GM23338 (cell line): Measurements from ENCODE around the gene MTMR3. TPM values are rescaled to one million over a fixed set of nuclear protein-coding genes. Genes with fewer than 3 reads are reported as not detected.
A peak's percentile ranks its signal among the peaks of the same experiment; 100 is the strongest.

ENCODE experiments used
- ATAC-seq: fragments of 200-7000 bp; cut with Tn5 transposase; 3 replicates; pipeline ENCODE4 v1.9.1; 2020
- DNase-seq: peaks from one replicate; pipeline ENCODE4 v3.0.0-alpha.2; 2015; ENCODE audit warnings: low spot score
- H2AFZ ChIP-seq: fragments of 200-600 bp; sonication (generic); 2 replicates; pipeline ENCODE4 v1.8.0; 2016; ENCODE audit warnings: antibody characterized with exemption, mild to moderate bottlenecking, moderate library complexity
- H3F3A ChIP-seq: fragments of 200-600 bp; sonication (generic); replicated peaks from 2 replicates; pipeline ENCODE4 v1.8.0; 2017; ENCODE audit warnings: antibody characterized with exemption, mixed run types, low read depth
- H3K27ac ChIP-seq: fragments of 200-600 bp; sonication (generic); 2 replicates; pipeline ENCODE4 v1.6.1; 2016; ENCODE audit warnings: low read depth
- H3K27me3 ChIP-seq: fragments of 200-600 bp; sonication (generic); 2 replicates; pipeline ENCODE4 v1.8.0; 2016; ENCODE audit warnings: mild to moderate bottlenecking, mixed run types, moderate library complexity; ENCODE audit not compliant: insufficient read depth
- H3K36me3 ChIP-seq: fragments of 200-600 bp; sonication (generic); 2 replicates; pipeline ENCODE4 v1.8.0; 2016; ENCODE audit warnings: mild to moderate bottlenecking; ENCODE audit not compliant: insufficient read depth
- H3K4me1 ChIP-seq: fragments of 200-600 bp; sonication (generic); 2 replicates; pipeline ENCODE4 v1.8.0; 2016; ENCODE audit warnings: mild to moderate bottlenecking, moderate library complexity; ENCODE audit not compliant: insufficient read depth
- H3K4me2 ChIP-seq: fragments of 200-600 bp; sonication (generic); 2 replicates; pipeline ENCODE4 v1.7.1; 2017; ENCODE audit warnings: mixed run types
- H3K4me3 ChIP-seq: fragments of 200-600 bp; sonication (generic); 2 replicates; pipeline ENCODE4 v1.6.1; 2016; ENCODE audit warnings: mixed run types
- H3K79me2 ChIP-seq: fragments of 200-600 bp; sonication (generic); replicated peaks from 2 replicates; pipeline ENCODE4 v1.8.0; 2017; ENCODE audit warnings: mild to moderate bottlenecking; ENCODE audit not compliant: insufficient read depth
- H3K9me2 ChIP-seq: fragments of 200-600 bp; sonication (generic); 2 replicates; pipeline ENCODE4 v1.8.0; 2017; ENCODE audit not compliant: insufficient read depth
- H4K20me1 ChIP-seq: fragments of 200-600 bp; sonication (generic); replicated peaks from 2 replicates; pipeline ENCODE4 v1.8.0; 2017; ENCODE audit warnings: mild to moderate bottlenecking; ENCODE audit not compliant: insufficient read depth
- H3K27ac Mint-ChIP-seq: 2 replicates; pipeline ENCODE4 v1.8.0; 2020; ENCODE audit warnings: inconsistent platforms, mild to moderate bottlenecking, moderate library complexity, mixed read lengths
- H3K27me3 Mint-ChIP-seq: 3 replicates; pipeline ENCODE4 v1.8.0; 2022; ENCODE audit warnings: low read depth, mild to moderate bottlenecking, moderate library complexity, mixed read lengths, inconsistent platforms; ENCODE audit not compliant: insufficient read depth, poor library complexity
- H3K36me3 Mint-ChIP-seq: 3 replicates; pipeline ENCODE4 v1.8.0; 2021; ENCODE audit warnings: low read depth, mild to moderate bottlenecking, inconsistent platforms, moderate library complexity, mixed read lengths
- H3K4me1 Mint-ChIP-seq: 3 replicates; pipeline ENCODE4 v1.8.0; 2020; ENCODE audit warnings: mild to moderate bottlenecking, inconsistent platforms, mixed read lengths
- H3K4me3 Mint-ChIP-seq: 3 replicates; pipeline ENCODE4 v1.8.0; 2021; ENCODE audit warnings: moderate library complexity, mild to moderate bottlenecking, inconsistent platforms, mixed read lengths
- H3K9me3 Mint-ChIP-seq: 3 replicates; pipeline ENCODE4 v1.8.0; 2020; ENCODE audit warnings: moderate library complexity, mild to moderate bottlenecking, inconsistent platforms, mixed read lengths
- CREB1 ChIP-seq: fragments of 250-450 bp; sonication (Bioruptor Pico); IDR thresholded peaks from 2 replicates; pipeline ENCODE4 v1.5.0; 2020; ENCODE audit warnings: low read depth, mild to moderate bottlenecking, moderate library complexity
- CTCF ChIP-seq, 2 experiments: fragments of 200-600 bp in 1 of 2; sonication (generic) in 1 of 2; conservative IDR thresholded peaks; 2 replicates each; pipeline versions ENCODE4 v1.5.1 to v1.6.1; 2016 to 2017; ENCODE audit warnings: antibody characterized with exemption in 2 of 2, low read depth in 2 of 2, mild to moderate bottlenecking in 2 of 2, moderate library complexity in 1 of 2
- ETS1 ChIP-seq: IDR thresholded peaks from 2 replicates; pipeline ENCODE4 v1.6.1; 2016; ENCODE audit warnings: antibody characterized with exemption
- EZH2 ChIP-seq: fragments of 200-600 bp; sonication (generic); IDR thresholded peaks from one replicate; pipeline ENCODE4 v1.8.0; 2017; ENCODE audit warnings: antibody characterized with exemption, mild to moderate bottlenecking, low read depth; ENCODE audit not compliant: unreplicated experiment
- NANOG ChIP-seq: IDR thresholded peaks from 2 replicates; pipeline ENCODE4 v1.6.1; 2016; ENCODE audit warnings: antibody characterized with exemption, borderline replicate concordance
- POLR2AphosphoS5 ChIP-seq: IDR thresholded peaks from 2 replicates; pipeline ENCODE4 v1.6.1; 2016; ENCODE audit warnings: antibody characterized with exemption, low read depth
- ZNF114 ChIP-seq: fragments of 250-450 bp; sonication (Bioruptor Pico); IDR thresholded peaks from 2 replicates; pipeline ENCODE4 v1.5.0; 2020; ENCODE audit warnings: mild to moderate bottlenecking, moderate library complexity
- ZNF331 ChIP-seq: fragments of 250-450 bp; sonication (Bioruptor Pico); IDR thresholded peaks from 2 replicates; pipeline ENCODE4 v1.5.0; 2020; ENCODE audit warnings: low read depth, mild to moderate bottlenecking, moderate library complexity
- polyA plus RNA-seq: library from polyadenylated mRNA; unstranded; fragments of >200 nt; fragmentation: Nextera tagmentation; extraction: Ambion mirVana; gene quantifications from 2 replicates; pipeline ENCODE4 v1.2.1, GENCODE V29; 2016
- total RNA-seq: library from RNA; depleted of rRNA; stranded (reverse); fragments of >200 nt; shearing (Covaris generic); gene quantifications from 2 replicates; pipeline ENCODE4 v1.2.3, GENCODE V29; 2014
- TF ChIP-seq, protein P1 (sequence below): IDR thresholded peaks from one replicate; pipeline ENCODE4 v1.6.1; 2018; ENCODE audit warnings: antibody characterized with exemption; ENCODE audit not compliant: unreplicated experiment
- TF ChIP-seq, protein P2 (sequence below): fragments of 250-450 bp; sonication (Bioruptor Pico); IDR thresholded peaks from 2 replicates; pipeline ENCODE4 v1.5.0; 2020; ENCODE audit warnings: mild to moderate bottlenecking, moderate library complexity

Gene MTMR3
- total and polyA plus RNA-seq, 2 experiments from 2014 or later, result 5.2 to 27.4 TPM

DNA sequence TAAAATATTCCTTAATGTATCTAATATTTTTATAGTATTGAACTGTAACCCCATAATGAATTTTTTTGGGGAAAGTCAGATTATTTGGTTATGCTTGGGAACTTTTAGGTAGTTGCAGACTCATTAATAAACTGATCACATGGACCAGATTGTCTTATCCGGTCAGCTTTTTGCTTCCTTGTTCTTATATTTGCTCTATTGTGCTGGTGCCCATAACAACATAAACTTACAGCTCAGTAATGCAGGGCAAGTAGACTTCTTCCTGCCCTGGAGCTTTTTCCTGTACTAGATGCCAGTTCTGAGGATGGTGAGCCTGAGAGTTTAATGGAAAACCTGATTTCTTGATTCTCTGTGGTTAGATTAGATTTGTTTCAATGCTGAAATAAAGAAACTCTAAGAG lies 53.2 kb downstream of the MTMR3 start (continued):
- TF ChIP-seq EZH2 (no peak), CTCF (conservative IDR thresholded peaks at IDR 0.05; ENCODE audit: low read depth in 2 of 2) (no peak), ZNF114 (CRISPR knock-in tag) (no peak)

DNA sequence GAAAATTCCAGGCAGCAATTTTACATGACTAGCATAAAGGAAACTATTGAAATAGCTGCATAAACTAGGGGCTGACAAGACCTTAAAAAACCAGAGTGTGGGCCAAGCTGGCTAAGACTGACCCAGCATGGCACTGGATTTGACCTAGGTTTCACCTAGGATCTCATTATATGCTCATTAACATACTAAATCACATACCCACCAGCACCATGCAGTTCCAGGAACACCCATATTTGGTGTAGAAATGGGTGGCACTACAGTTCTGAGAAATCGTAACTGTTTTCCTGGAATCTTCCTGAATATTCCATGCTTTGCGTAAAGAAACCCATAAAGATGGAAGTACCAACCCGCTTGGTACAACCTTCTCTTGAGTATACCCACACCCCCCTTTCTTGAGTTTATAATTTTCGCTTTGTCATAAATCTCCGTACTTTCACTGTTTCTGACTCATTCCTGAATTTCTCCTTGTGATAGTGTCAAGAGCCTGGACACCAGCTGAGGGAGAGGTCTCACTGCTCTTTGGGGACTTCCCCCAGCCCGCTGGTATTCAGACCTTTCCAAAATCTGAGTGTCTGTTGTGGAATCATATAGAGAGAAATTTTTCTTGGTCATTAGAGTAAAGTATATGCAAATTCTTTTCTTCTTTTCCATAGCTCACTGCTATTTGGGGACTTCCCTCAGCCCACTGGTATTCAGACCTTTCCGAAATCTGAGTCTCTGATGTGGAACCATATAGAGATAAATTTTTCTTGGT lies 55.1 kb downstream of the MTMR3 start:
- Mint-ChIP-seq H3K27ac (peak overlapping the region; percentile 46; the same call in 1 of the 2 replicates), H3K36me3 (peaks cover 12% of the 10 kb centered on the region; the same call in 2 of the 3 replicates), H3K4me3 (no peak overlapping the region), H3K9me3 (peaks cover 9% of the 10 kb centered on the region), H3K4me1 (peaks cover 21% of the 10 kb centered on the region), H3K27me3 (peaks cover 2% of the 10 kb centered on the region)
- no peak for ATAC-seq
- H3K27ac ChIP-seq, result no peak overlapping the region
- H3K4me1 ChIP-seq, result 0 out of 2 replicates have a peak, but pooled peaks cover 3% of the 10 kb centered on the region
- peaks cover 3% of the 10 kb centered on the region; the same call in 1 of the 2 replicates for H4K20me1 ChIP-seq
- no peaks in the 10 kb centered on the region for H3F3A ChIP-seq
- H3K9me2 ChIP-seq, result no peaks in the 10 kb centered on the region
- peaks cover 71% of the 10 kb centered on the region for H3K79me2 ChIP-seq
- H3K36me3 ChIP-seq, result 0 out of 2 replicates have a peak, but pooled peaks cover 4% of the 10 kb centered on the region
- H2AFZ ChIP-seq, result no peak overlapping the region
- no peak overlapping the region for H3K4me2 ChIP-seq
- no peak overlapping the region for H3K4me3 ChIP-seq
- no peak for DNase-seq
- H3K27me3 ChIP-seq, result no peaks in the 10 kb centered on the region
- TF ChIP-seq, protein P1, sequence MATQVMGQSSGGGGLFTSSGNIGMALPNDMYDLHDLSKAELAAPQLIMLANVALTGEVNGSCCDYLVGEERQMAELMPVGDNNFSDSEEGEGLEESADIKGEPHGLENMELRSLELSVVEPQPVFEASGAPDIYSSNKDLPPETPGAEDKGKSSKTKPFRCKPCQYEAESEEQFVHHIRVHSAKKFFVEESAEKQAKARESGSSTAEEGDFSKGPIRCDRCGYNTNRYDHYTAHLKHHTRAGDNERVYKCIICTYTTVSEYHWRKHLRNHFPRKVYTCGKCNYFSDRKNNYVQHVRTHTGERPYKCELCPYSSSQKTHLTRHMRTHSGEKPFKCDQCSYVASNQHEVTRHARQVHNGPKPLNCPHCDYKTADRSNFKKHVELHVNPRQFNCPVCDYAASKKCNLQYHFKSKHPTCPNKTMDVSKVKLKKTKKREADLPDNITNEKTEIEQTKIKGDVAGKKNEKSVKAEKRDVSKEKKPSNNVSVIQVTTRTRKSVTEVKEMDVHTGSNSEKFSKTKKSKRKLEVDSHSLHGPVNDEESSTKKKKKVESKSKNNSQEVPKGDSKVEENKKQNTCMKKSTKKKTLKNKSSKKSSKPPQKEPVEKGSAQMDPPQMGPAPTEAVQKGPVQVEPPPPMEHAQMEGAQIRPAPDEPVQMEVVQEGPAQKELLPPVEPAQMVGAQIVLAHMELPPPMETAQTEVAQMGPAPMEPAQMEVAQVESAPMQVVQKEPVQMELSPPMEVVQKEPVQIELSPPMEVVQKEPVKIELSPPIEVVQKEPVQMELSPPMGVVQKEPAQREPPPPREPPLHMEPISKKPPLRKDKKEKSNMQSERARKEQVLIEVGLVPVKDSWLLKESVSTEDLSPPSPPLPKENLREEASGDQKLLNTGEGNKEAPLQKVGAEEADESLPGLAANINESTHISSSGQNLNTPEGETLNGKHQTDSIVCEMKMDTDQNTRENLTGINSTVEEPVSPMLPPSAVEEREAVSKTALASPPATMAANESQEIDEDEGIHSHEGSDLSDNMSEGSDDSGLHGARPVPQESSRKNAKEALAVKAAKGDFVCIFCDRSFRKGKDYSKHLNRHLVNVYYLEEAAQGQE, result no peak
- TF ChIP-seq NANOG (no peak), ZNF331 (CRISPR knock-in tag) (no peak), ETS1 (no peak), POLR2AphosphoS5 (no peak), CREB1 (CRISPR knock-in tag) (no peak), EZH2 (no peak)
- TF ChIP-seq, protein P2, sequence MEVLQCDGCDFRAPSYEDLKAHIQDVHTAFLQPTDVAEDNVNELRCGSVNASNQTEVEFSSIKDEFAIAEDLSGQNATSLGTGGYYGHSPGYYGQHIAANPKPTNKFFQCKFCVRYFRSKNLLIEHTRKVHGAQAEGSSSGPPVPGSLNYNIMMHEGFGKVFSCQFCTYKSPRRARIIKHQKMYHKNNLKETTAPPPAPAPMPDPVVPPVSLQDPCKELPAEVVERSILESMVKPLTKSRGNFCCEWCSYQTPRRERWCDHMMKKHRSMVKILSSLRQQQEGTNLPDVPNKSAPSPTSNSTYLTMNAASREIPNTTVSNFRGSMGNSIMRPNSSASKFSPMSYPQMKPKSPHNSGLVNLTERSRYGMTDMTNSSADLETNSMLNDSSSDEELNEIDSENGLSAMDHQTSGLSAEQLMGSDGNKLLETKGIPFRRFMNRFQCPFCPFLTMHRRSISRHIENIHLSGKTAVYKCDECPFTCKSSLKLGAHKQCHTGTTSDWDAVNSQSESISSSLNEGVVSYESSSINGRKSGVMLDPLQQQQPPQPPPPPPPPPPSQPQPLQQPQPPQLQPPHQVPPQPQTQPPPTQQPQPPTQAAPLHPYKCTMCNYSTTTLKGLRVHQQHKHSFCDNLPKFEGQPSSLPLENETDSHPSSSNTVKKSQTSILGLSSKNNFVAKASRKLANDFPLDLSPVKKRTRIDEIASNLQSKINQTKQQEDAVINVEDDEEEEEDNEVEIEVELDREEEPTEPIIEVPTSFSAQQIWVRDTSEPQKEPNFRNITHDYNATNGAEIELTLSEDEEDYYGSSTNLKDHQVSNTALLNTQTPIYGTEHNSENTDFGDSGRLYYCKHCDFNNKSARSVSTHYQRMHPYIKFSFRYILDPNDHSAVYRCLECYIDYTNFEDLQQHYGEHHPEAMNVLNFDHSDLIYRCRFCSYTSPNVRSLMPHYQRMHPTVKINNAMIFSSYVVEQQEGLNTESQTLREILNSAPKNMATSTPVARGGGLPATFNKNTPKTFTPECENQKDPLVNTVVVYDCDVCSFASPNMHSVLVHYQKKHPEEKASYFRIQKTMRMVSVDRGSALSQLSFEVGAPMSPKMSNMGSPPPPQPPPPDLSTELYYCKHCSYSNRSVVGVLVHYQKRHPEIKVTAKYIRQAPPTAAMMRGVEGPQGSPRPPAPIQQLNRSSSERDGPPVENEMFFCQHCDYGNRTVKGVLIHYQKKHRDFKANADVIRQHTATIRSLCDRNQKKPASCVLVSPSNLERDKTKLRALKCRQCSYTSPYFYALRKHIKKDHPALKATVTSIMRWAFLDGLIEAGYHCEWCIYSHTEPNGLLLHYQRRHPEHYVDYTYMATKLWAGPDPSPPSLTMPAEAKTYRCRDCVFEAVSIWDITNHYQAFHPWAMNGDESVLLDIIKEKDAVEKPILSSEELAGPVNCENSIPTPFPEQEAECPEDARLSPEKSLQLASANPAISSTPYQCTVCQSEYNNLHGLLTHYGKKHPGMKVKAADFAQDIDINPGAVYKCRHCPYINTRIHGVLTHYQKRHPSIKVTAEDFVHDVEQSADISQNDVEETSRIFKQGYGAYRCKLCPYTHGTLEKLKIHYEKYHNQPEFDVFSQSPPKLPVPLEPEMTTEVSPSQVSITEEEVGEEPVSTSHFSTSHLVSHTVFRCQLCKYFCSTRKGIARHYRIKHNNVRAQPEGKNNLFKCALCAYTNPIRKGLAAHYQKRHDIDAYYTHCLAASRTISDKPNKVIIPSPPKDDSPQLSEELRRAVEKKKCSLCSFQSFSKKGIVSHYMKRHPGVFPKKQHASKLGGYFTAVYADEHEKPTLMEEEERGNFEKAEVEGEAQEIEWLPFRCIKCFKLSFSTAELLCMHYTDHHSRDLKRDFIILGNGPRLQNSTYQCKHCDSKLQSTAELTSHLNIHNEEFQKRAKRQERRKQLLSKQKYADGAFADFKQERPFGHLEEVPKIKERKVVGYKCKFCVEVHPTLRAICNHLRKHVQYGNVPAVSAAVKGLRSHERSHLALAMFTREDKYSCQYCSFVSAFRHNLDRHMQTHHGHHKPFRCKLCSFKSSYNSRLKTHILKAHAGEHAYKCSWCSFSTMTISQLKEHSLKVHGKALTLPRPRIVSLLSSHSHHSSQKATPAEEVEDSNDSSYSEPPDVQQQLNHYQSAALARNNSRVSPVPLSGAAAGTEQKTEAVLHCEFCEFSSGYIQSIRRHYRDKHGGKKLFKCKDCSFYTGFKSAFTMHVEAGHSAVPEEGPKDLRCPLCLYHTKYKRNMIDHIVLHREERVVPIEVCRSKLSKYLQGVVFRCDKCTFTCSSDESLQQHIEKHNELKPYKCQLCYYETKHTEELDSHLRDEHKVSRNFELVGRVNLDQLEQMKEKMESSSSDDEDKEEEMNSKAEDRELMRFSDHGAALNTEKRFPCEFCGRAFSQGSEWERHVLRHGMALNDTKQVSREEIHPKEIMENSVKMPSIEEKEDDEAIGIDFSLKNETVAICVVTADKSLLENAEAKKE (CRISPR knock-in tag), result no peak
